ENCODE data around the gene PIP5KL1. TPM values are rescaled to one million over a fixed set of nuclear protein-coding genes. Genes with fewer than 3 reads are reported as not detected.

PIP5KL1 gene
- total RNA-seq, 4 donors from 2014 or later, result 4.6 TPM; not detected in 3

DNA sequence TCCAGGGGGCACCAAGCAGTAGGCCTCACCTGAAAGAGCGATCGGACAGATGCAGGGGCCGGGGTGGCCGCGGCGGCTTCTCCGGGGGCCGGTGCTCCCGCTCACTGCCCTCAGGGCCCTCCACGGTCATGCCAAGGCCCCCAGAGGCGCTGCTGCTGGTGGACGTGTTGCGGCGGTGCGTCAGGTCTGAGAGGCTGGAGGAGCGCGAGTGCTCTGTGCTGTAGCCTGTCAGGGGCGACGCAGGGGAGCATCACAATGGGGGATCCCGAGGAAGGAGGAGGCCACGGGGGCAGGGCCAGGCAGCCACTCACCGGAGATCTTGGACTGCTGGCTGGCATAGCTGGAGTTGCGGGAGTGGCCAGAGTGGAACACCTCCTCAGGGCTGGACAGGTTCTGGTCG is 14.8 kb upstream of the PIP5KL1 start:
- no peak overlapping the region for H3K4me3 ChIP-seq
- in situ Hi-C loops (cut with MboI; ENCODE audit: low pct_ligation_motif_present in 1 of 4, low pct_unique_long_range_greater_than_20kb in 1 of 4, low sequenced_read_pairs in 3 of 4), result loop anchor here (5.0 to 10.0 kb wide), 3 partner anchors 87 to 92 kb away; no protein-coding TSS in a partner anchor

DNA sequence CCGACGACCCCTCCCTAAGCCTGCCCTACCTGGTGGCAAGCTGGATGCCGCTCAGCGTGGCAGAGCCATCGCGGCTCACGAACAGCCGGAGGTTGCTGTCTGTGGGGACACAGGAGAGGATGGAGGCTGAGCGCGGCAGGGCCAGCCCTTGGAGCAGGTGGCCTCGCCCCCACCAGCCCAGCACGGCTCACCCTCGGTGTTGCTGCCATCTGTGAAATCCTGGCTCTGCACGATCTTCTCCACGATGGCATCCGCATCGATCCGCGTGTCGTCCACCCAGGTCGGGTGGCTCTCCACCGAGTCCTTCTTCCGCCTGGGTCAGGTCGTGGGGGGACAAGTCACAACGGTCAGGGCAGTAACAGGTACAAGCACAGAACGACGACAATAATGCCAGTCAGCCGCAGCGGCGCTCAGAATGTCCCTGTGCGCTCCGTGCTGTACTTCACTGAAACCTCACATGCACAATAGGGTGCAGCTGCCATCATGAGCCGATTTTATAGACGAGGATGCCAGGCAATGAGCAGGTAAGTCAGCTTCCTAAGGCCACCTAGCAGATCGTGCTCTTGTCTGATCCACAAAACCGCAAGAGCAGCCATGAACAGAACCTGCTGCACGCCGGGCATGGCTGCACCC is 14.1 kb upstream of the PIP5KL1 start:
- DNase-seq, result no peak
- H3K36me3 ChIP-seq, result peaks cover 0 to 12% (median 0%) of the 10 kb centered on the region in 4 donors
- intact Hi-C loops (cut with DNase I; ENCODE audit: low total_unique reads), result loop anchor here (5.0 kb wide), 1 partner anchor 38 kb away; the partner anchor contains the start of gene EEIG1
- no peak overlapping the region for H3K4me3 ChIP-seq
- no peaks in the 10 kb centered on the region for H3K27me3 ChIP-seq
- in situ Hi-C loops (cut with MboI; ENCODE audit: low pct_ligation_motif_present in 1 of 4, low pct_unique_long_range_greater_than_20kb in 1 of 4, low sequenced_read_pairs in 3 of 4), result loop anchor here (5.0 to 10.0 kb wide), 3 partner anchors 88 to 93 kb away; no protein-coding TSS in a partner anchor
- H3K4me1 ChIP-seq, result peaks cover 0 to 5% (median under 1%) of the 10 kb centered on the region in 4 donors
- peak overlapping the region in 1 of 4 donors; percentile 2 for H3K27ac ChIP-seq
- WGBS, 2 donors (ENCODE audit: low coverage in 1 of 2), result 94% methylated on average over 38 of the region's 38 CpGs; no CpG with 5 or more reads in 1 of the 2 donors
- TF ChIP-seq POLR2AphosphoS5 (IDR thresholded peaks at IDR 0.05), result no peak
- no peak for TF ChIP-seq POLR2A (IDR thresholded peaks at IDR 0.05)
- no peak for TF ChIP-seq EP300 (IDR thresholded peaks at IDR 0.05; ENCODE audit: low read depth)
- TF ChIP-seq, protein P1, sequence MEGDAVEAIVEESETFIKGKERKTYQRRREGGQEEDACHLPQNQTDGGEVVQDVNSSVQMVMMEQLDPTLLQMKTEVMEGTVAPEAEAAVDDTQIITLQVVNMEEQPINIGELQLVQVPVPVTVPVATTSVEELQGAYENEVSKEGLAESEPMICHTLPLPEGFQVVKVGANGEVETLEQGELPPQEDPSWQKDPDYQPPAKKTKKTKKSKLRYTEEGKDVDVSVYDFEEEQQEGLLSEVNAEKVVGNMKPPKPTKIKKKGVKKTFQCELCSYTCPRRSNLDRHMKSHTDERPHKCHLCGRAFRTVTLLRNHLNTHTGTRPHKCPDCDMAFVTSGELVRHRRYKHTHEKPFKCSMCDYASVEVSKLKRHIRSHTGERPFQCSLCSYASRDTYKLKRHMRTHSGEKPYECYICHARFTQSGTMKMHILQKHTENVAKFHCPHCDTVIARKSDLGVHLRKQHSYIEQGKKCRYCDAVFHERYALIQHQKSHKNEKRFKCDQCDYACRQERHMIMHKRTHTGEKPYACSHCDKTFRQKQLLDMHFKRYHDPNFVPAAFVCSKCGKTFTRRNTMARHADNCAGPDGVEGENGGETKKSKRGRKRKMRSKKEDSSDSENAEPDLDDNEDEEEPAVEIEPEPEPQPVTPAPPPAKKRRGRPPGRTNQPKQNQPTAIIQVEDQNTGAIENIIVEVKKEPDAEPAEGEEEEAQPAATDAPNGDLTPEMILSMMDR (IDR thresholded peaks at IDR 0.05), result no peak
- no peaks in the 10 kb centered on the region for H3K9me3 ChIP-seq

More for the DNA sequence above, 14.8 kb upstream of the PIP5KL1 start:
- peaks cover 0 to 5% (median 4%) of the 10 kb centered on the region in 4 donors for H3K4me1 ChIP-seq
- H3K27ac ChIP-seq, result no peak overlapping the region
- no peaks in the 10 kb centered on the region for H3K27me3 ChIP-seq
- no peak for TF ChIP-seq POLR2A (IDR thresholded peaks at IDR 0.05)
- TF ChIP-seq POLR2AphosphoS5 (IDR thresholded peaks at IDR 0.05), result no peak
- TF ChIP-seq EP300 (IDR thresholded peaks at IDR 0.05; ENCODE audit: low read depth), result no peak
- TF ChIP-seq, protein P1 (IDR thresholded peaks at IDR 0.05), result no peak
- no peaks in the 10 kb centered on the region for H3K9me3 ChIP-seq
- intact Hi-C loops (cut with DNase I; ENCODE audit: low total_unique reads), result no loop called here
- 90% methylated on average over 23 of the region's 24 CpGs; no CpG with 5 or more reads in 1 of the 2 donors for WGBS, 2 donors (ENCODE audit: low coverage in 1 of 2)
- DNase-seq, result no peak
- peaks cover 0 to 12% (median 0%) of the 10 kb centered on the region in 4 donors for H3K36me3 ChIP-seq

DNA sequence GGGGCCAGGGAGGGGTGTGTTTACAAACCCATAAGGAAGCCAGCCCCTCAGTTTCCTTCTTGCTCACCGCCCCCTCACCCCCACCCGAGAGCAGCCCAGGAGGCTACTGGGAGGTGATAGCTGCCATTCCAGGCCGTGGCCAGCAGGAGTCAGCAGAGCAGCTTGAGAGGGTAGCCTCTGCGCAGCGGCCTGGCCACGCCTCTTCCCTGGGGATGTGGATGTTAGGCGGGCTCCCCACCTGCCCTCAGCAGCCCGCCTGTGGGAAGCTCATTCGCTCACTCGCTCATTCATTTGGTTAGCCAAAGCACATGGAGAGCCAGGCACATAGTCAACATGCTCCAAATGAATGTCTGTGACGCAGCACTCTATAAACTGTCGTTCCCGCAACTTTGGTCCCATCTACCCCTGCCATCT is 13.2 kb upstream of the PIP5KL1 start:
- 27% methylated on average over 12 of the region's 13 CpGs; no CpG with 5 or more reads in 1 of the 2 donors for WGBS, 2 donors (ENCODE audit: low coverage in 1 of 2)
- intact Hi-C loops (cut with DNase I; ENCODE audit: low total_unique reads) (loop anchor here (1.0 to 5.0 kb wide), 3 partner anchors 39 to 173 kb away; partner anchors contain the start of gene EEIG1), in situ Hi-C loops (cut with MboI; ENCODE audit: low pct_ligation_motif_present in 1 of 4, low pct_unique_long_range_greater_than_20kb in 1 of 4, low sequenced_read_pairs in 3 of 4) (loop anchor here in 2 of 4 donors (10.0 kb wide), 1 partner anchor 91 kb away; no protein-coding TSS in a partner anchor)
- peaks cover 0 to 12% (median 0%) of the 10 kb centered on the region in 4 donors for H3K36me3 ChIP-seq
- DNase-seq, result peak; percentile 87
- peaks cover 0 to 5% (median 0%) of the 10 kb centered on the region in 4 donors for H3K4me1 ChIP-seq
- H3K4me3 ChIP-seq, result no peak overlapping the region
- H3K27me3 ChIP-seq, result no peaks in the 10 kb centered on the region
- TF ChIP-seq EP300 (IDR thresholded peaks at IDR 0.05; ENCODE audit: low read depth) (no peak), POLR2A (IDR thresholded peaks at IDR 0.05) (no peak), POLR2AphosphoS5 (IDR thresholded peaks at IDR 0.05) (peak in 1 of 3 donors; percentile 36)
- TF ChIP-seq, protein P1 (IDR thresholded peaks at IDR 0.05), result peak; percentile 89 to 97 (median 94)
- peak overlapping the region in 3 of 4 donors; percentile 2 to 37 (median 35) for H3K27ac ChIP-seq
- H3K9me3 ChIP-seq, result no peaks in the 10 kb centered on the region

DNA sequence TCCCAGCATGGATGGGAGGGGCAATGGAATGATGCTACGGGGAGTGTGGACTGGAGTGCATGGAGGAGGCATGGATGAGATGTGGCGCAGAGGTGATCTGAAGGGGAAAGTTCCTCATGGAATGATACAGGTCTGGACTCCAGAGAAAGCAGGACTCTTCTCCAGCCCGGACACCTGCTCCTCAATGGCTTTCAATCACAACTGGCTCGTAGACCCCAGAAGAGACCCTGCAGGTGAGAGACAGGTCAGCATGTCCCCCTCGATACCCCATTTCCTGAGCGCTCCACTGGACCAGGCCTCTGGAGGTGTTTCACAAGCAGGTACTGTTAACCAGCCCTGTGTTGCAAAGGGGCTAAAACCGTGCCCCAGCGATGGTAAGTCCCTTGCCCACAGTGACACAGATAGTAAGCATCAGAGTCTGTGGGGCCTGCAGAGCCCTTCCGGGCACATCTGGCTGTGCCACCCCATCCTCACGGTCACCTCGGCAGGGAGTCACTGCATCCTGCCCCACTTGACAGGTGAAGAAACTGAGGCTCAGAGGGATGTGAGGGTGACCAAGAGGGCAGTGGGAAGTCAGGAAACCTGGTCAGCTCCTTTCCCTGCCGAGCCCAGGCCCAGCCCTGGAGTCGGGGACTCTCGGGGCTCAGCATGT is 12.6 kb upstream of the PIP5KL1 start:
- H3K36me3 ChIP-seq, result peaks cover 0 to 12% (median 0%) of the 10 kb centered on the region in 4 donors
- no peak for DNase-seq
- peaks cover 0 to 8% (median 5%) of the 10 kb centered on the region in 4 donors for H3K4me1 ChIP-seq
- no peak overlapping the region for H3K4me3 ChIP-seq
- in situ Hi-C loops (cut with MboI; ENCODE audit: low pct_ligation_motif_present in 1 of 4, low pct_unique_long_range_greater_than_20kb in 1 of 4, low sequenced_read_pairs in 3 of 4) (loop anchor here in 2 of 4 donors (10.0 kb wide), 1 partner anchor 92 kb away; no protein-coding TSS in a partner anchor), intact Hi-C loops (cut with DNase I; ENCODE audit: low total_unique reads) (loop anchor here (1.0 to 5.0 kb wide), 3 partner anchors 39 to 174 kb away; partner anchors contain the start of gene EEIG1)
- TF ChIP-seq POLR2A (IDR thresholded peaks at IDR 0.05) (no peak), POLR2AphosphoS5 (IDR thresholded peaks at IDR 0.05) (no peak), EP300 (IDR thresholded peaks at IDR 0.05; ENCODE audit: low read depth) (no peak)
- TF ChIP-seq, protein P1 (IDR thresholded peaks at IDR 0.05), result no peak
- peak overlapping the region in 3 of 4 donors; percentile 2 to 37 (median 35) for H3K27ac ChIP-seq
- no peaks in the 10 kb centered on the region for H3K9me3 ChIP-seq
- WGBS, 2 donors (ENCODE audit: low coverage in 1 of 2), result 70 to 87% methylated on average over 3 to 13 of the region's 14 CpGs
- H3K27me3 ChIP-seq, result no peaks in the 10 kb centered on the region
